Measurements from ENCODE around the gene MLC1.

The MLC1 gene

GRCh38 chr22:50039669-50040443 is 45.4 kb downstream of the MLC1 start:
- DNase-seq (ENCODE audit: low read depth in 1 of 2, low spot score in 1 of 2), result no peak

- DNase-seq (ENCODE audit: low read depth in 1 of 2, low spot score in 1 of 2), result no peak
These were observed 49.1 kb downstream of the MLC1 start for GRCh38 chr22:50035976-50036724.

GRCh38 chr22:50035131-50035881 is 49.9 kb downstream of the MLC1 start:
- no peak for DNase-seq (ENCODE audit: low read depth in 1 of 2, low spot score in 1 of 2)

DNA sequence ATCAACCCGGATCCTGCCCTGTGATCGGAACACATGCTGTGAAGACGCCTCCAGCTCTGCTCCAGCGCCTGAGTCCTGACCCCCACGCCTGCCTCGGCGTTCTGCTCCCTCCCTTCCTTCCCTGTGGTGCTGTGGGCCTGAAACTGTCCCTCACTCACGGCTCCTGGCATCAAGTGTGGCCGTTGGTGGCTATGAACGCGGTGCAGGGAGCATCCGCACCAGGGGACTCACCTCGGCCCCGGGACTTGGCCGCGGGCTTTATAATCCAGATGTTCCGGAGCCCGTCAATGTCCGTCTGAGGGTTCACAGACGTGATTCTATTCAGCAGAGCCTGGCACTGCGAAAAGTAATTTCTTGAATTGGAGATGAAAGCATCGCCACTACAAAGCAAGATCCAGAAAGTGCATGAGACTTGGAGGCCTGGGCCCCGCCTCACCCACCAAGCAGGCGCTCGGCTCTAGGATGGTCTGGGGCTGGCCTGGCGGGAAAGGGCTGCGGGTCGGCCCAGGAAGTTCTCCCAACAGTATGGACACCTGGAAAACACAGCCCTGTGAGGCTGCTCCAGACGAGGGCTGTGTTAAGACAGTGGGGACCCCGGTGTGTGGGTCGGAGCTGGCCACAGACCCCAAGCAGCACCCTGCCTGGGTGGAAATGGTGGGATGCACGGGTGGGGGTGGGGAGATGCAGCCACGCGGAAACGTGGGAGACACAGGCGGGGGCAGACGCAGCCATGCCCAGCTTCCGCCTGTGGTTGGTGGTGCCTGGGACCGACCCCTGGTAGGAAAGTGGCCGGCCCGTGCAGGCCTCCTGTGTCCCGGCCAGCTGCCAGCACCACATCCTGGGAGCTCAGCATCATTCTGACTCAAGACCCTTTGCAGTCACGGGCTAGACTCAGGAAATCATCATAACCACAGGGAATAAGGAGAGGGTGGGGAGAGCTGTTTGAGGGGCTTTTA is 50.8 kb downstream of the MLC1 start:
- DNase-seq (ENCODE audit: low read depth in 1 of 2, low spot score in 1 of 2), result no peak

DNA sequence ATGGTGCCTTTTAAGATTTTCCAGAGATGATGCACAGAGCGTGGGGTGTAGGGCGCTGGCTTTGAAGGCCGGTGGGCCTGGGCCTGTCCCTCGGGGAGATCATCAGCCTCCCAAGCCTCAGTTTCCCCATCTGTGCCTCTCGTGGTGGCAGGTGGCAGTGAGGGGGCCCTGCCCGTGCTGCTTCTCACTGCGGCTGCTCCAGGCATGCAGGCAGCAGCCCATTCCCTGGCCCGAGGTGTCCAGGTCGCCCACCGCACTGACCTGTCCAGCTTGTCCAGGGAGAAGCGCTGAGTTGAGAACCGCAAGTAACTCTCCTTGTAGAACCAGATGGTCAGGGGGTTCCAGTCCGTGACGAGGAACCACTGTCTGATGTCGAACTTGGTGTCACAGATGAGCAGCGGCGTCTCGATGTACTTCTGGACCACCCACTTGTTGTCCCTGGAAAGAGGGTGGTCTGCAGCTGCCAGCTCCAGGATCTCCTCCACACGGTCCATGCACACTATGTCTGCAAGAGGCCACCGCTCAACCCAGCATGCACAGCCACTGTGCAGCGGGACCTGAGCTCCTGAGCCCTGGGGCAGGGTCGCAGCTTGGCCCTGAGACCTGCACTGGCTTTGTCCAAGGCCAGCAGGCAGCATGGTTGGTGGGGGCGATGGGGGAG is 52.2 kb downstream of the MLC1 start:
- DNase-seq (ENCODE audit: low read depth in 1 of 2, low spot score in 1 of 2), result no peak

- DNase-seq (ENCODE audit: low read depth in 1 of 2, low spot score in 1 of 2), result no peak
These were observed 52.9 kb downstream of the MLC1 start for GRCh38 chr22:50032109-50032871.

DNA sequence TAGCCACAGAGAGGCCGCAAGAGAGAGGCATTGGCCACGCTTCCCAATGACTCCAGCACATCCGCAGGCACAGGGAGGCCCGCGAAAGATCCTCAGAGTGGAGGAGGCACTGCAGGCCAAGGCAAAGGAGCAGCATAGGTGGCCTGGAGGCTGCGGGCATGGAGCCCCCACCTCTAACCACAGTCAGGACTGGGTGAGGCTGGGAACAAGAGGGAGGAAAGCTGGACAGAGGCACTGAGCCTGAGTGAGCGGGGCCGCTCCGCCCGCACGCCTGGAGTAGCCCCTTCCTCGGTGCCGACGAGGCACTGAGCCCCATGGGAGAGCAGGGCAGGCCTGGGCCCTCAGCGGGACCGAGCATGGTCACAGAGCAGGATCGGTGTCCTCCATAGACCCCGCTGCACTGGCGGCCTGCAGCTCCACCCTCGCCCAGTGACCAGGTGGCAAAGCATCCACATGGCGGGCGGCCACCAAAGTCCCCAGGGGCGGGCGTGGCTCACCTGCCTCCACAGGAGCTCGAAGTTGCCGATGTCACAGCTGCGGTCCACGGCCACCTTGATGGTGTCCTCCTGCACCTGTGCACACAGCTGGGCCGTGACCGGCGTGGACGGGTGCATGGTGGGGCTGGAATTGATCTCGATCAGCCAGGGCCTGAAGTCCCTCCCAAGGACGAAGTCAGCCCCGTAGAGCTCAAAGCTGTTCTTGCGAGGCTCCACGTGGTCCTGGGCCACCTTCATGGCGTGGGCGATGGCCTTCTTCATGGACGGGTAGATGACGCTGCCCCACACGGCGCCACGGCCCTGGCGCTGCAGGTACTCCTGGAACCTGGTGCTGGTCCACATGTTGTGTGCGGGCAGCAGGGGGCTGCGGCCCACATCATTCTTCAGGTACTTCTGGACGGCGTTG is 53.8 kb downstream of the MLC1 start:
- no peak for DNase-seq (ENCODE audit: low read depth in 1 of 2, low spot score in 1 of 2)

- peak; percentile 65 to 78 for DNase-seq (ENCODE audit: low read depth in 1 of 2, low spot score in 1 of 2)
These were observed 54.7 kb downstream of the MLC1 start for GRCh38 chr22:50030297-50031188.

GRCh38 chr22:50027639-50028537 is 57.3 kb downstream of the MLC1 start:
- DNase-seq (ENCODE audit: low read depth in 1 of 2, low spot score in 1 of 2), result peak in 1 of 2 donors; percentile 52

DNA sequence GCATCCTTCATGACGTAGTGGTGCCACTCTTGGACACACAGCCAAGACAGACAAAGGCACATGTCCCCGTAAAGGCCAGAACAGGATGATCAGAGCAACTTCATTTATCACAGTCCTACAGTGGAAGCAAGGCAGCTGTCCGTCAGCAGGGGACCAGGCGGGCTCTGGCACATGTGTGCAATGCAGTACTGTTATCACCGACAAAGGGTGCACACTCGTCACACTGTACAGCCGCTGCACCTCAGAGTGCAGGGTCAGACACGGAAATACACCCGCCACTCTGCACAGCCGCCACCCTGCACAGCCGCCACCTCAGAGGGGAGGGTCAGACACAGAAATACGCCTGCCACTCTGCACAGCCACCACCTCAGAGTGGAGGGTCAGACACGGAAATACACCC is 59.2 kb downstream of the MLC1 start:
- no peak for DNase-seq (ENCODE audit: low read depth in 1 of 2, low spot score in 1 of 2)

DNA sequence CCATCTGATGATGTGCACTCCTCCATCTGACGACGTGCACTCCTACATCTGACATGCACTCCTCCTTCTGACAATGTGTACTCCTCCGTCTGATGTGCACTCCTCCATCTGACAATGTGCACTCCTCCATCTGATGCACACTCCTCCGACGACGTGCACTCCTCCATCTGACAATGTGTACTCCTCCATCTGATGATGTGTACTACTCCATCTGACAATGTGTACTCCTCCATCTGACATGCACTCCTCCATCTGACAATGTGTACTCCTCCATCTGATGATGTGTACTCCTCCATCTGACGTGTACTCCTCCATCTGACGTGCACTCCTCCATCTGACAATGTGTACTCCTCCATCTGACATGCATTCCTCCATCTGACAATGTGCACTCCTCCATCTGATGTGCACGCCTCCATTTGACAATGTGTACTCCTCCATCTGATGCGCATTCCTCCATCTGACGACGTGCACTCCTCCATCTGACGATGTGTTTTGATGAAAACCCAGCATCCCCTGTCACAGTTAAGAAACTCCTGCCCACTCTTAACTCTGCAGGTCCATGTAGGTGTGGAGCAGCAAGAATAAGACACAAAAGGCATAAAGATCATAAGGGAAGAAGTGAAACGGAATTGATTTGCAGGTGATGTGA is 62.9 kb downstream of the MLC1 start:
- DNase-seq (ENCODE audit: low read depth in 1 of 2, low spot score in 1 of 2), result no peak

DNA sequence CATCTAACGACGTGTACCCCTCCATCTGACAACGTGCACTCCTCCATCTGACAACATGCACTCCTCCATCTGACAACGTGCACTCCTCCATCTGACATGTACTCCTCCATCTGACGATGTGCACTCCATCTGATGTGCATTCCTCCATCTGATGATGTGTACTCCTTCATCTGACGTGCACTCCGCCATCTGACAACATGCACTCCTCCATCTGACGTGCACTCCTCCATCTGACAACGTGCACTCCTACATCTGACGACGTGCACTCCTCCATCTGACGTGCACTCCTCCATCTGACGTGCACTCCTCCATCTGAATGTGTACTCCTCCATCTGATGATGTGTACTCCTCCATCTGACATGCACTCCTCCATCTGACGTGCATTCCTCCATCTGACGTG is 64.6 kb downstream of the MLC1 start:
- DNase-seq (ENCODE audit: low read depth in 1 of 2, low spot score in 1 of 2), result no peak

- DNase-seq (ENCODE audit: low read depth in 1 of 2, low spot score in 1 of 2), result no peak
These were observed 65.9 kb downstream of the MLC1 start for GRCh38 chr22:50019316-50019715.

- peak in 1 of 2 donors; percentile 47 for DNase-seq (ENCODE audit: low read depth in 1 of 2, low spot score in 1 of 2)
These were observed 66.5 kb downstream of the MLC1 start for GRCh38 chr22:50018608-50019285.

- no peak for DNase-seq (ENCODE audit: low read depth in 1 of 2, low spot score in 1 of 2)
These were observed 67.5 kb downstream of the MLC1 start for GRCh38 chr22:50017701-50018224.

Measured in activated CD4-positive, alpha-beta T cell treated with anti-CD3 and anti-CD28 coated beads, Interleukin-2, amount 50 U/mL, for 24 hours (primary cell).